NCI-H774 (cell line): Measurements from ENCODE around the gene SCAMP1.

Experiments used
- DNase-seq: peaks from one replicate; lab custom pipeline; 2025; lab: John Stamatoyannopoulos, UW

Gene SCAMP1

DNA sequence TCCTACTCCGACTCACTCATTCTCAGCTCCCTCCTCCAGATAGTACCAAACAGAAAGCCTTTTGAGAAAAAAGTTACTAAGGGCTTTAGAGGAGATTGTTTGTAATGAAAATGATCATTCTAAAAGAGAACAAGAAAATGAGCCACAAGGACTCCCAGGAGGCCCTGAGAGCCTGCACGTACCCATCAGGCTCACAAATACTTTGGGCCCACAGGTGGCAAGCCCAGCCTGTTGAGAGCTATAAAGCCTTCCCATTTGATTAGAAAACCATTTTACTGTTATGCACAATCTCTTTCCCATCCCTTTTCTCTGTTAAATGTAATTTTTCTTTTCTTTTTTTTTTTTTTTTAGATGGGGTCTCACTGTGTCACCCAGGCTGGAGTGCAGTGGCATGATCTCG, 152.0 kb downstream of the SCAMP1 start:
- DNase-seq, result no peak

DNA sequence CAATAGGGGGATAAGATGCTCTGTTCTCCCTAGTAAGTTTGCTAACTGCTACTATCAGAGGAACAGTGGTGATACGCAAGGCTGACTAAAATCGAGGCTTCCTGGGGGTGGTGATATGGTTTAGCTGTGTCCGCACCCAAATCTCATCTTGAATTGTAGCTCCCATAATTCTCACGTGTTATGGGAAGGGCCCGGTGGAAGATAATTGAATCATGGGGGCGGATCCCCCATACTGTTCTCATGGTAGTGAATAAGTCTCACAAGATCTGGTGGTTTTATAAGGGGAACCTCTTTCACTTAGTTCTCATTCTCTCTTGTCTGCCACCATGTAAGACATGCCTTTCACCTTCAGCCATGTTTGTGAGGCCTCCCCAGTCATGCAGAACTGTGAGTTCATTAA, 153.0 kb downstream of the SCAMP1 start:
- no peak for DNase-seq

DNA sequence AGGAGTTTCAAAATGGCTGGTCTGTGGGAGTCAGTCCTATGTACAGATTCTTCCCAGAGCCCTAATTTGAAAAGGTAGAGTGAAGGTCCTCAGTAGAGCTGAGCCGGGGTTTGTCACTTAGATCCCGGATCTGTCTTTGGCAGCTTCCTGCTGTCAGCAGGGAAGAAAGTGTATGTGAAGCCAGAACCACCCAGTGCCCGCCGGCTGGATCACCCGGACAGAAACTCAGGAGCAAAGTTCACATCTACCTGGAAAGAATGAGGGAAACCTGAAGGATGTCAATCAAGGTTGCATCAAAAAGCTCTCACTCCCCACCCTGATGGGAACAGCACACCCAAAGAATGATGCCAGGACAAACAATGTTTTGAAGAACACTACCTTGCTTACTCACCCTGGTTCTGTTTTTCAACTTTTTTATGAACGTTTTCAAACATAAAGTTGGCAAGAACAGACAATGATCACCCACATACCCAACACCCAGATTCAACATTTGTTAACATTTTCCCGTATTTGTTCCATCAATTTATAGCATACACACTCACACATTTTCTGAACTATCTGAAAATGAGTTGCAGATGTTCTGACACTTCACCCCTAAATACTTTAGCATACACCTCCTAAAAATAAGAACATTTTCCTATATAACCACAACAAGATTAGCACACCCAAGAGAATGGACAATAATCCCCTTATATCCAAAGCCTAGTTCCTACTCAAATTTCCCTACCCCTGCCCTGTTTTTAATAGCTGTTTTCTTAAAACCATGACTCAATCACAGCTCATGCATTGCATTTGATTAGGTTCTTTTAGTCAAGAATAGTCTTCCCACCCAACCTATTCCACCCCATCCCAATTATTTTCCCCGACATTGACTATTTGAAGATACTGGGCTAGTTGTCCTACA, 154.3 kb downstream of the SCAMP1 start:
- DNase-seq, result no peak

DNA sequence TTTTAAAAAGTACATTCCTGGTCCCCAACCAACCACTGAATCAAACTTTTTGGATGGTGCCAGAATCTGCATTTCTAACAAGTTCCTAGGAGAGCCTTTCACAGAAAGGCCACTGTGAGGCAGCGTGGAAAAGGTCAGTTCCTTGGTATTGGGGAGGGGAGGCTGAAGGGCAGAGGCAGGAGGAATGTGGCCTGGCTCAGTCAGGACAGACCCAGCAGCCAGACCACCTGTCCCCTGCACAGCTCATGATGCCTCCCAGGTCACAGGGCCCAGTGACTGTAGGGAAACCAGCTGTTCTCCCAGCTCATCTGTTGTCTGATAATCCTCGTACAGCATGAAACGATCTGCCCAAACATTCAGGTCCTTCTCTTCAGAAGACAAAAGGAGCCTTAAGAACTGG, 155.3 kb downstream of the SCAMP1 start:
- no peak for DNase-seq

DNA sequence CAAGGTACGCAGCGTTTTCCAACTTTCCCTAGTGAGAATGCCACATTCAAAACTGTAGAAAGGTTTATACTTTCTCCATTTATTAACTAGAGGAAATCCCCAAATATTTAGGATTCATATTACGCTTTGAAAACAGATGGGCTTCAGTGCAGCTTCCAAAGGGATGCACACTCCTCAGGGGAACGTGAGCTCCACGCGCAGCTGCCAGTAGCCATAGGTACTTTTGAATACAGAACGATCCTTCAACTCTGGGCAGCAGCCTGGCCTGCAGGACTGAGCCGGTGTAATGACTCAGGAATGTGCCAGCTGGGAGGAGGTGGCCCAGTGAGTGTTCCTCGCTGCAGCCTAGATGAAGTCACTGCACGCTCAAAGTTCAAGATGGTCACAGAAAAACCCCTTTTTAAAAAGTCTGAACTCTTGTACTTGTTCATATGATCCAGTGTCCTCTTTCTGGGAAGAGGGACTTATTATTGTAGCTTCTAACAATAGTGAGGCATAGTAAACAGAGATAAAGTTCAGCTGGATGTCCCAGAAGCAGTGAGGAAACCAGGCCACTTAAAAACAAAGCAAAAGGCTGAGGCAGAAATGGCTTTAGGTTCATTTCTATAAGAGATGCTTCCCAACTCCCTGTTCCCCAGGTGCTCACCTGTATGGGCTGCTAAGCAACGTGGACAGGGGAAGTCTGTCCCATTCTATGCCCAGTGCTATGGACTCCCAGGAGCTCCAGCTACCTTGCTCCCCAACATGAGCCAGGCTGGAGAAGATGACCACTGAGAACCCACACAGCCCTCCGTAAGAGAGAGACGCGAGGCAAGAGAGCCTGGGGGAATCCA, 158.2 kb downstream of the SCAMP1 start:
- DNase-seq, result no peak

DNA sequence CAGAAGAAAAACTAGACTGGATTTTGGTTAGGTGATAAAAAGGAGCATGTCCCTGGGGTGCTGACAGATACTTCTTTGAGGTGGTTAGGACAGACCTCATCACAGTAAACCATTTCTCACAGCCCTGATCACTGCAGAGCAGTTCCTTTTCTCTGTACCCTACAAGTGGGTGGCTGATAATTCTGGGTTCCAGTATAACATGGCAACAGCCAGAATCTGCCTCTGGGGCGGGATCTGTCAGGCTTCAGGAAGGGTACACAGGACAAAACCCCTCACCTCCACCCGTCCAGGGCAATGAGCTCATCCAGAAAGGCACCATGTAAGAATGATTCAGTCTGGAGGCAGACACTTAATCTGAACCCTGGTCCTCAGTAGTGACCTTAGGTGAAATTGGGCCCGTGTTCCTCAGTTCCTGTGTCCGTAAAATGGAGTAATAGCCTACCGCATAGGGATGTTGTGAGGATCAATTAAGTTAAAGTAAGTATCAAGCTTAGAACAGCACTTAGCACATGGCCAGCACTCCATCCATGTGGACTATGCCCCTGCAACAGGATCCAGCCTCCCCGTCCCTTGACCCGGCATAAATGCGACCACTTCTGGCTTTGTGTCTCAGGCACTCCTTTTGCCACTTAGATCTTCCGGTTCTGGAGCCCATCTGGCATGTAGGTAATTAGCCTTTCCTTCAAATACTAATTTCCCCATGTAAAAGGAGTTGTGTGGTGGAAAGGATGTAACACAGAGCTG, 159.0 kb downstream of the SCAMP1 start:
- no peak for DNase-seq

DNA sequence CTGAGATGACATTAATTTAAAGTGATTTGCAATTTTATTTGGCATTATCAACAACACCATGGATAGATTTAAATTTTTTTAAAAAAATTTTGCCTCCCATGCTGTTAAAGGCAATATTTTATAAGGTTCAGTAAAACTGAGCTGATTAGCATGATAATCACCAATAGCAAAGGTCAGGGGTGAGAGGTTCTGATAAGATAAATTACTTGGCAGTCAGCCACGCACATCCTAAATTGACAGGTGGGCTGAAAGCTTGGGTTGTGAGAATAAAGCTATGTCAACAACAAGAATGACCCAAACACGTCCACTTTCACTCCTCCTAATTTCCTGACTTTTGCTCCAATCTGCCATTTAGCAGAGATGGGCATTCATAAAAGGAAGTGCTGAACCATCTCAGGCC, 161.0 kb downstream of the SCAMP1 start:
- no peak for DNase-seq

DNA sequence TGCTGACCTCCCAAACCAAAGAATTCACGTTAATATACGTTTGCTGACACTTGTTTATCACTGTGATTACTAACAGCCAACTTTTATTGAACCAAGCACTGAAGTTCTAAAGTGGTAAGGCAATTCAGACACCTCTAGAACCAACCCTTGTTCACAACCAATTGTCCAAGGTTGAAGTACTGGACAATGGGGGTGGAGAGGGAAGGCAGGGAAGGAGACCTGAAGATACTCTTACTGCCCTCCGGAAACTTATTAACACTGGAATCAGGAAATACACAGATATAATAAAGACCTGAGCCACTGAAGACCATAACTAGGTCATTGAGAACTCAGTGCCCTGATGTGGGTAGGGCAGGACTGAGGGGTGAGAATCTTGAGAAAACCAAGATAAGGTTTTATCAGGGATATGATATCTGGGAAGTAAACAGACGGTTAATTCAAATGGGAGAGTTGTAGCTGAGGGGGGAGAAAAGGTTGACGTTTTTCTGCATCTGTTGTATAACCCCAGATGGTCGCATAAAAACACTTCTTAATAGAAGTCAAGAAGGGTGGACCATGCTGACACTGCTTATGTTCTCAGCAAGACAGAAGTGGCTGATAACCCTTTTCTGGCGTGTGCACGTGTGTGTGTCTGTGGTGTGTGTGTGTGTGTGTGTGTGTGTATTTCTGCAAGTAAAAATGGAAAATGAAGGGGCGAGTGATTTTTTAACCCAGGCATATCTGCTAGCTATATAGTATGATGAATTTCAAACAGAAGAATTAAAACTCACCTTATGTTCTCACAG, 162.3 kb downstream of the SCAMP1 start:
- DNase-seq, result no peak

DNA sequence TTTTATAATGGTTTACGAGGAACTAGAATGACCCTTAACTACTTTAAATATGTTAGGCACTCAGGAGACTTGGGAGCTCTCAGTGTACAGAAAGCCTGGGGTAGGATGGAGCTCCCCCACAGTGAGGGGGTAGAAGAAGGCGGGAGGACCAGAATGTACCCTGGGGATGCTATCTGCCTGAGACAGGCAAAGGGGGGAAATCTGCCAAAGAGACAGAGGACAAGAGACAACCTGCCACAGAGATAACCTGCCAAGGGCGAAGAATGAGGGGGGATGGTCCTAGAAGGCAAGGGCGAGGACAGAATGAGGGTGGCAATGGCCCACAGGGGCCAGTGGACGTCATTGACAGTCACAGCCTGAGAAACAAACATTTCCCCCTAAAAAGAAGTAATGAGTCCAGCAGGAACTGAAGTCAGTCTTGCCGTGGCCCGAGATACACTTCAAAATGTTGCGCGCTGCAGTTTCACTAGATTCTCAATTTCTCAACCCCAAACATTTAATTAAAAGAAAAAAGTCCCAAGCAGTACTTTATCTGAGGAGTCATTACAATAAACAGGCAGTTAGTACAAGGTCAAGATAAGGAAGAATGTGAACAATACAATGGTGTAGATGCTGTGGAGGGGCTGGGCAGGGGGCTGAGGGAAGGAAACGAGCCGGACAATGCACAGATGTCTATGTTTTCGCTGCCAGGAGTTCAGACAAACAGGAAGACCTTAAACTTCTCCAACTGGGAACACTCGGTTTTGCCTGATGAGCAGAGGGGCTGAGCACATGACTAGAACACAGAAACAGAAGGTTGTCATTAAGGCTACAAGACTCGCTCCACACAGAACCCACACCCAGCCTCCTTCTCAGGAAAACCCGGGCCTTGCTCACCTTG, 163.1 kb downstream of the SCAMP1 start:
- no peak for DNase-seq

DNA sequence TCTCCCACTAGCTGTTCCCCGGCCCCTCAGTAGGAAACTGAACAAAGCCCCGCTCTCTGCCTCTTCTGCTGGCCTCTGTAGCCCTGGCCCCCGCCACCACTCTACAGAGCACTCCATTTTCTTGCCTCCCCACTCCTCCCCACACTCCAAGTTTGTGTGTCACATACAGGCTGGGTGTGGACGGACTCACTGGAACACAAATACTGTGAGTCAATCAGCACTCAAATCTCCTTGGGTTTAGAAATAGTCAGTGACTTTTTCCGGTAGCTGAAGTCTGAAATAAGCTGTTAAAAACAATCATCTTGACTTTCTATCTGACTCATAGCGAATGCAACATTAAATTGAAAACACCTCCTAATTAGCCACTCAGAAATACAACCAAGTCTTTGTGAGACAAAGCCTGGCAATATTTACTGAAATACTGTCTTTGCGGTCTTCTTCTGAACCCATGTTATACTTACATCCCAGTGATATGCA, 165.7 kb downstream of the SCAMP1 start:
- no peak for DNase-seq

DNA sequence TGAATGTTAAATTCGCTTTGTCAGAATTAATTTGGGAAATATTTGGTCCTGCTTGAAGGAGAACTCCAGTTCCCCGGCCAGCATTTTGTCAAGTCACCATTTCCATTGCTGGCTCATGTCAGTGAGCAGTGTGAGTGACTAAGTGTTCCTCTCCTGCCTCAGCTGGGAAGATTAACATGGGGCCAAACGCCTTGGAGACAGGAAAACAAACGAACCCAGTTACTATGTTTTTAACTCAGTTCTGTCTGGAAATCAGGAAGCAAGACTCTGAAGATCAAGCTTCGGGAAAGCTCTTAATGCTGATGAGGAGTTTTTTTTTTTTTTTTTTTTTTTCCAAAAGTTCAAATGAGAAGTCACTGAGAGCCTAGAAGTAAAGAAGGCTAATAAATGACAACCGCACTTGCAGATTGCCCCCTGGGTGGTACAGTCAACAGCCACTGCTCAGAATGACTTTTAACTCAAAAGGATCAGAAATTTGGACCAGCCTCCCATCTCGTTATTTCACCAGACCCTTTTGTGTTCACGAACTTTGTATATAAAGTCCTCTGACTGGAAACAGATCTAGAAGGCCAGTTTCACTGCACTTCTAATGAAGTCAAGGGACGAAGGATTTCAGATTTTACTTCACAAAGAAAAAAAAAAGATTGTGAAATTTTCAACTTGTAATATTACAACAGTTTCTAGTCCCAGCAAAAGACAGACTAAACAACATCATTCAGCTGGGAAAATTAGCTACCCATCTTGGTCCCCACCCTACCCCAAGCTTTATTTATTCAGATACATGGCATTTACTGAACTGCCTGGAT, 166.8 kb downstream of the SCAMP1 start:
- no peak for DNase-seq

DNA sequence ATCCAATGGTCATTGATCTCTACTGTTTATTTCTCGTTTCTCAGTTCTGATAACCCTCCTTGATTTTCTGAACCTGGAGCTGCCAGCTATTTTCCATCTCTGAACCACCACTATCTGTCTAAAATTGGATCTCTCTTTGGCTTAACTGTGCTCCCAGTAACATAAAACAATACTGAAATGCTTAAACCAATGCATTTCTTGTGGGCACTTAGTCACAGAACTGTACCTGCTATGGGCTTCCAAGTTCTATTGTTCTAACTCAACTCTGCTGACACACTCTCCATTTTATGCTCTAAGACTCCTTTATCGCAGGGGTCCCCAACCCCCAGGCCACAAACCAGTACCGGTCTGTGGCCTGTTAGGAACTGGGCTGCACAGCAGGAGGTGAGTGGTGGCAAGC, 167.5 kb downstream of the SCAMP1 start:
- no peak for DNase-seq
